A549 (cell line): ENCODE measurements around the gene ARID1B. TPM values are rescaled to one million over a fixed set of nuclear protein-coding genes. Genes with fewer than 3 reads are reported as not detected.
"Not testable (repeated sequence)": the region's sequence is repeated elsewhere in the genome, so short reads cannot be mapped to it uniquely, and the experiment has no call there.

Source experiments
- ATAC-seq, 2 experiments: fragments of 200-7000 bp in 1 of 2; fragments of >200 bp in 1 of 2; cut with Nextera tagmentation in 1 of 2; cut with Tn5 transposase in 1 of 2; 3 replicates each; pipeline versions ENCODE4 v1.8.0 to v1.9.1; 2018 to 2020; ENCODE audit warnings: mild to moderate bottlenecking in 1 of 2, moderate library complexity in 1 of 2
- CTCF ChIA-PET: fragments of 300-600 bp; sonication (Branson Sonifier 250); formaldehyde crosslinking; extraction: SDS; loops from one replicate; lab custom pipeline; 2021; ENCODE audit warnings: antibody characterized with exemption, inconsistent platforms; lab: Yijun Ruan, JAX
- POLR2A ChIA-PET: fragments of 350-600 bp; formaldehyde crosslinking; extraction: SDS; loops from one replicate; lab custom pipeline; 2021; ENCODE audit warnings: antibody characterized with exemption, inconsistent platforms; lab: Yijun Ruan, JAX
- DNase-seq, 2 experiments: peaks; one replicate each; pipeline versions ENCODE4 v3.0.0 to v3.0.0-alpha.2; 2011 to 2016; ENCODE audit warnings: low read depth in 1 of 2, low spot score in 1 of 2
- FAIRE-seq: peaks from 2 replicates; lab custom pipeline; 2011; peaks lifted over from hg19 to GRCh38; lab: Jason Lieb, UNC
- H3K27ac ChIP-seq, 2 experiments: fragments of >200 bp; sonication (Bioruptor Twin); formaldehyde crosslinking; 3 replicates each; pipeline ENCODE4 v1.5.1; 2016 to 2017
- H3K4me1 ChIP-seq: fragments of >200 bp; sonication (Bioruptor Twin); formaldehyde crosslinking; 3 replicates; pipeline ENCODE4 v1.6.1; 2016
- H3K4me2 ChIP-seq: fragments of >200 bp; sonication (Bioruptor Twin); formaldehyde crosslinking; 3 replicates; pipeline ENCODE4 v1.6.1; 2016
- H3K4me3 ChIP-seq: fragments of >200 bp; sonication (Bioruptor Twin); formaldehyde crosslinking; 3 replicates; pipeline ENCODE4 v1.5.1; 2016
- H3K9me3 ChIP-seq: fragments of >200 bp; sonication (Bioruptor Twin); formaldehyde crosslinking; 3 replicates; pipeline ENCODE4 v1.6.1; 2016
- BCL3 ChIP-seq: fragments of >200 bp; sonication (Bioruptor Twin); formaldehyde crosslinking; IDR thresholded peaks from 3 replicates; pipeline ENCODE4 v1.6.1; 2016
- BHLHE40 ChIP-seq: IDR thresholded peaks from 2 replicates; pipeline ENCODE4 v1.6.1; 2012; ENCODE audit warnings: low read depth, low read length, inconsistent platforms
- CTCF ChIP-seq: fragments of >200 bp; sonication (Bioruptor Twin); formaldehyde crosslinking; IDR thresholded peaks from 3 replicates; pipeline ENCODE4 v1.5.1; 2016
- E2F6 ChIP-seq: IDR thresholded peaks from 2 replicates; pipeline ENCODE4 v1.6.1; 2012; ENCODE audit warnings: low read depth, borderline replicate concordance
- EHMT2 ChIP-seq: fragments of 200-600 bp; sonication (generic); IDR thresholded peaks from 2 replicates; pipeline ENCODE4 v1.6.1; 2016; ENCODE audit warnings: antibody characterized with exemption, low read depth, mild to moderate bottlenecking, moderate library complexity
- EP300 ChIP-seq, 2 experiments: fragments of >200 bp; sonication (Bioruptor Twin); formaldehyde crosslinking; IDR thresholded peaks; 2 replicates in 1 of 2; 3 replicates in 1 of 2; pipeline ENCODE4 v1.6.1; 2016 to 2017
- ESRRA ChIP-seq: fragments of 150-350 bp; IDR thresholded peaks from 2 replicates; pipeline ENCODE4 v1.6.1; 2014; ENCODE audit warnings: mild to moderate bottlenecking, low read length, borderline replicate concordance
- FOSB ChIP-seq: fragments of 250-450 bp; sonication (Bioruptor Pico); IDR thresholded peaks from 2 replicates; pipeline ENCODE4 v1.5.0; 2020; ENCODE audit warnings: mild to moderate bottlenecking, moderate library complexity
- GATA3 ChIP-seq: IDR thresholded peaks from 2 replicates; pipeline ENCODE4 v1.6.1; 2012; ENCODE audit warnings: borderline replicate concordance
- HDAC2 ChIP-seq: fragments of 200-600 bp; sonication (generic); IDR thresholded peaks from 2 replicates; pipeline ENCODE4 v1.6.1; 2016
- HEYL ChIP-seq: fragments of 250-450 bp; sonication (Bioruptor Pico); IDR thresholded peaks from 2 replicates; pipeline ENCODE4 v1.8.0; 2021; ENCODE audit warnings: mild to moderate bottlenecking, moderate library complexity
- HMGXB4 ChIP-seq: fragments of 250-450 bp; sonication (Bioruptor Pico); IDR thresholded peaks from 2 replicates; pipeline ENCODE4 v1.5.0; 2021; ENCODE audit warnings: mild to moderate bottlenecking, moderate library complexity, borderline replicate concordance
- HOXB13 ChIP-seq: fragments of 250-450 bp; sonication (Bioruptor Pico); IDR thresholded peaks from 2 replicates; pipeline ENCODE4 v1.5.0; 2020; ENCODE audit warnings: low read depth, mild to moderate bottlenecking, moderate library complexity
- HOXB5 ChIP-seq: fragments of 250-450 bp; sonication (Bioruptor Pico); IDR thresholded peaks from 2 replicates; pipeline ENCODE4 v1.5.0; 2020; ENCODE audit warnings: mild to moderate bottlenecking, moderate library complexity
- MAFK ChIP-seq: fragments of 450-650 bp; IDR thresholded peaks from 2 replicates; pipeline ENCODE4 v1.6.1; 2014; ENCODE audit not compliant: partially characterized antibody
- MYC ChIP-seq: IDR thresholded peaks from 2 replicates; pipeline ENCODE4 v1.6.1; 2012; ENCODE audit warnings: mild to moderate bottlenecking, inconsistent platforms, low read length, improper control_type of control experiment, borderline replicate concordance
- NPAS2 ChIP-seq: fragments of 250-450 bp; sonication (Bioruptor Pico); IDR thresholded peaks from 2 replicates; pipeline ENCODE4 v1.8.0; 2022; ENCODE audit warnings: mild to moderate bottlenecking, moderate library complexity, borderline replicate concordance
- PBX3 ChIP-seq: IDR thresholded peaks from 2 replicates; pipeline ENCODE4 v1.6.1; 2012
- POLR2A ChIP-seq: IDR thresholded peaks from 2 replicates; pipeline ENCODE4 v1.6.1; 2012; ENCODE audit warnings: mild to moderate bottlenecking, low read length
- RARB ChIP-seq: fragments of 250-450 bp; sonication (Bioruptor Pico); IDR thresholded peaks from 2 replicates; pipeline ENCODE4 v1.8.0; 2021; ENCODE audit warnings: mild to moderate bottlenecking, moderate library complexity
- RCOR1 ChIP-seq: fragments of 150-350 bp; IDR thresholded peaks from 2 replicates; pipeline ENCODE4 v1.6.1; 2014; ENCODE audit warnings: antibody characterized with exemption, low read length, low read depth
- REST ChIP-seq: fragments of 200-600 bp; sonication (generic); IDR thresholded peaks from 2 replicates; pipeline ENCODE4 v1.6.1; 2016; ENCODE audit warnings: antibody characterized with exemption, mild to moderate bottlenecking, moderate library complexity
- RNF2 ChIP-seq: fragments of 200-600 bp; sonication (generic); IDR thresholded peaks from 2 replicates; pipeline ENCODE4 v1.6.1; 2016; ENCODE audit warnings: low read depth, mild to moderate bottlenecking, antibody characterized with exemption, moderate library complexity, borderline replicate concordance
- TFCP2L1 ChIP-seq: fragments of 250-450 bp; sonication (Bioruptor Pico); IDR thresholded peaks from 2 replicates; pipeline ENCODE4 v1.5.0; 2021; ENCODE audit warnings: mild to moderate bottlenecking
- TP53 ChIP-seq: fragments of 250-450 bp; sonication (Bioruptor Pico); IDR thresholded peaks from 2 replicates; pipeline ENCODE4 v1.5.0; 2021; ENCODE audit warnings: mild to moderate bottlenecking, moderate library complexity
- WGBS: methylation state at CpG from one replicate; pipeline ENCODE4 v1.1.6; 2017; ENCODE audit errors: missing lambda C conversion rate; 5-methylcytosine and 5-hydroxymethylcytosine counted together
- polyA plus RNA-seq, 4 experiments: library from polyadenylated mRNA; depleted of rRNA in 3 of 4; stranded (reverse); fragments of >200 nt; fragmentation: RNase III in 1 of 4; extraction: RNeasy Plus Mini Kit Qiagen cat#74134 plus additional on column Dnase treatment in 1 of 4; gene quantifications; 2 replicates in 3 of 4; 3 replicates in 1 of 4; pipeline ENCODE4 v1.2.3, GENCODE V29; 2011 to 2017

Gene ARID1B
- polyA plus RNA-seq, 2 of the 4 experiments (the other 2 are of a cell fraction), result 13.5 to 16.3 TPM

- CTCF ChIA-PET, result interaction anchor here (1.2 kb wide), 1 partner anchor 257 kb away, joined by 3 read pairs; no protein-coding TSS in a partner anchor
These were observed 166.6 kb downstream of the ARID1B start for GRCh38 chr6:156943816-156944215.

GRCh38 chr6:156944412-156944811 is 167.2 kb downstream of the ARID1B start:
- POLR2A ChIA-PET, result no interaction called here
- WGBS, result 94% methylated on average over 6 of the region's 6 CpGs
- Histone ChIP-seq H3K4me1 (peaks cover 24% of the 10 kb centered on the region), H3K4me2 (no peak overlapping the region), H3K27ac (no peak overlapping the region), H3K4me3 (no peak overlapping the region), H3K9me3 (no peaks in the 10 kb centered on the region)
- ATAC-seq, result no peak
- CTCF ChIA-PET, result interaction anchor here (0.7 to 0.9 kb wide), 2 partner anchors 101 to 1392 kb away, joined by 3 read pairs; no protein-coding TSS in a partner anchor
- no peak for TF ChIP-seq HOXB13 (CRISPR knock-in tag)
- no peak for TF ChIP-seq MAFK
- no peak for TF ChIP-seq CTCF
- no peak for TF ChIP-seq GATA3
- TF ChIP-seq FOSB (CRISPR knock-in tag), result no peak
- no peak for TF ChIP-seq TP53
- TF ChIP-seq RARB (CRISPR knock-in tag), result no peak
- TF ChIP-seq POLR2A, result no peak
- TF ChIP-seq EHMT2, result no peak
- TF ChIP-seq REST, result no peak
- no peak for TF ChIP-seq RNF2
- no peak for TF ChIP-seq RCOR1
- no peak for TF ChIP-seq EP300 (IDR thresholded peaks at IDR 0.05)
- TF ChIP-seq BHLHE40, result no peak
- no peak for TF ChIP-seq HDAC2
- TF ChIP-seq E2F6, result no peak
- TF ChIP-seq ESRRA, result no peak
- TF ChIP-seq BCL3, result no peak
- no peak for FAIRE-seq
- no peak for DNase-seq

More at GRCh38 chr6:156943816-156944215, 166.6 kb downstream of the ARID1B start:
- H3K9me3 ChIP-seq, result no peaks in the 10 kb centered on the region
- FAIRE-seq, result no peak
- H3K27ac ChIP-seq, result no peak overlapping the region
- ATAC-seq, result no peak
- no peak for DNase-seq
- no peak for TF ChIP-seq HEYL
- TF ChIP-seq PBX3, result no peak
- TF ChIP-seq MYC, result no peak
- no peak for TF ChIP-seq TFCP2L1 (CRISPR knock-in tag)
- TF ChIP-seq HOXB5, result no peak
- no peak for TF ChIP-seq HMGXB4
- TF ChIP-seq NPAS2 (CRISPR knock-in tag), result no peak
- WGBS, result 97% methylated on average over 4 of the region's 4 CpGs
- H3K4me1 ChIP-seq, result peaks cover 18% of the 10 kb centered on the region
- H3K4me2 ChIP-seq, result no peak overlapping the region
- H3K4me3 ChIP-seq, result no peak overlapping the region
- POLR2A ChIA-PET, result no interaction called here

GRCh38 chr6:156945789-156946172 is 168.6 kb downstream of the ARID1B start:
- H3K9me3 ChIP-seq, POLR2A ChIA-PET, FAIRE-seq, DNase-seq, H3K4me2 ChIP-seq, H3K4me3 ChIP-seq, H3K27ac ChIP-seq, ATAC-seq, CTCF ChIA-PET: not testable (repeated sequence)
- WGBS, result 88% methylated on average over 6 of the region's 6 CpGs
- peaks cover 33% of the 10 kb centered on the region for H3K4me1 ChIP-seq
